CD4-positive, CD25-positive, alpha-beta regulatory T cell (primary cell): ENCODE results near the gene CD7. TPM values are rescaled to one million over a fixed set of nuclear protein-coding genes. Genes with fewer than 3 reads are reported as not detected.

Experiments
- ATAC-seq, 2 donors: fragments of 150-1000 bp; cut with Tn5 transposase; one replicate each; pipeline ENCODE4 v1.10.0; 2021; ENCODE audit warnings: low read depth in 2 of 2, moderate number of reproducible peaks in 2 of 2, moderate library complexity in 1 of 2
- DNase-seq, 3 donors: peaks; one replicate each; pipeline versions ENCODE4 v3.0.0 to v3.0.0-alpha.2; 2012 to 2022; ENCODE audit warnings: mixed read lengths in 1 of 3
- H3K27ac ChIP-seq: one replicate; pipeline ENCODE4 v1.7.0; 2013; ENCODE audit warnings: mild to moderate bottlenecking, low read length; ENCODE audit not compliant: insufficient read depth, poor library complexity, severe bottlenecking
- H3K27me3 ChIP-seq: one replicate; pipeline ENCODE4 v1.7.0; 2013; ENCODE audit warnings: low read length; ENCODE audit not compliant: control insufficient read depth, insufficient read depth
- H3K36me3 ChIP-seq: one replicate; pipeline ENCODE4 v1.7.0; 2013; ENCODE audit warnings: mild to moderate bottlenecking, low read length, moderate library complexity; ENCODE audit not compliant: control insufficient read depth, insufficient read depth
- H3K4me1 ChIP-seq: 2 replicates; pipeline ENCODE4 v1.7.0; 2013; ENCODE audit warnings: mild to moderate bottlenecking, low read length; ENCODE audit not compliant: insufficient read depth, control insufficient read depth, poor library complexity, severe bottlenecking
- H3K4me3 ChIP-seq: one replicate; pipeline ENCODE4 v1.7.0; 2013; ENCODE audit warnings: low read depth, mild to moderate bottlenecking, low read length, moderate library complexity
- H3K9me3 ChIP-seq, 2 experiments: 1 replicate in 1 of 2; 2 replicates in 1 of 2; pipeline ENCODE4 v1.7.0; 2013; ENCODE audit warnings: low read length in 2 of 2, mild to moderate bottlenecking in 1 of 2, moderate library complexity in 1 of 2; ENCODE audit not compliant: control insufficient read depth in 2 of 2
- H3K27ac Mint-ChIP-seq, 3 donors: one replicate each; pipeline ENCODE4 v1.8.0; 2020 to 2022; ENCODE audit warnings: mild to moderate bottlenecking in 3 of 3, mixed read lengths in 3 of 3, moderate library complexity in 2 of 3
- H3K27me3 Mint-ChIP-seq: one replicate; pipeline ENCODE4 v1.8.0; 2022; ENCODE audit warnings: mild to moderate bottlenecking, mixed read lengths
- H3K36me3 Mint-ChIP-seq: one replicate; pipeline ENCODE4 v1.8.0; 2020; ENCODE audit warnings: mixed read lengths
- H3K4me1 Mint-ChIP-seq, 4 donors: one replicate each; pipeline ENCODE4 v1.8.0; 2020 to 2022; ENCODE audit warnings: mixed read lengths in 4 of 4, mild to moderate bottlenecking in 1 of 4
- H3K4me3 Mint-ChIP-seq, 4 donors: one replicate each; pipeline ENCODE4 v1.8.0; 2020 to 2022; ENCODE audit warnings: mild to moderate bottlenecking in 4 of 4, mixed read lengths in 4 of 4, moderate library complexity in 3 of 4
- H3K9me3 Mint-ChIP-seq, 7 donors: one replicate each; pipeline ENCODE4 v1.8.0; 2020 to 2022; ENCODE audit warnings: mixed read lengths in 7 of 7, mild to moderate bottlenecking in 3 of 7, moderate library complexity in 2 of 7
- polyA plus RNA-seq, 4 donors: library from polyadenylated mRNA; unstranded; fragments of 300-500 nt; fragmentation: Illumina TruSeq; gene quantifications; one replicate each; pipeline ENCODE4 v1.2.3, GENCODE V29; 2021
- total RNA-seq: library from RNA; stranded (reverse); gene quantifications from one replicate; pipeline ENCODE4 v1.2.3, GENCODE V29; 2022

Gene CD7
- total and polyA plus RNA-seq, 5 donors from 2014 or later: 56.3 to 140 (median 75.4) TPM

GRCh38 chr17:82344175-82344907, 26.9 kb upstream of the CD7 start:
- H3K4me1 ChIP-seq: peaks cover 6% of the 10 kb centered on the region
- Mint-ChIP-seq H3K4me3 (no peak overlapping the region), H3K36me3 (no peaks in the 10 kb centered on the region), H3K27ac (no peak overlapping the region), H3K27me3 (peaks cover 16% of the 10 kb centered on the region), H3K4me1 (peaks cover 0 to 8% (median 5%) of the 10 kb centered on the region in 4 donors), H3K9me3 (no peaks in the 10 kb centered on the region)
- no peak overlapping the region for H3K4me3 ChIP-seq
- H3K27me3 ChIP-seq: no peaks in the 10 kb centered on the region
- no peaks in the 10 kb centered on the region for H3K9me3 ChIP-seq
- ATAC-seq (no peak), DNase-seq (no peak)
- H3K36me3 ChIP-seq: no peaks in the 10 kb centered on the region
- H3K27ac ChIP-seq: no peak overlapping the region

GRCh38 chr17:82343560-82343959, 26.2 kb upstream of the CD7 start:
- Mint-ChIP-seq H3K27me3 (peaks cover 13% of the 10 kb centered on the region), H3K36me3 (no peaks in the 10 kb centered on the region), H3K4me3 (no peak overlapping the region), H3K4me1 (peaks cover 0 to 14% (median 5%) of the 10 kb centered on the region in 4 donors), H3K9me3 (no peaks in the 10 kb centered on the region), H3K27ac (peak overlapping the region in 2 of 3 donors; percentile 35 to 62)
- Histone ChIP-seq H3K4me1 (peaks cover 6% of the 10 kb centered on the region), H3K36me3 (no peaks in the 10 kb centered on the region), H3K27ac (no peak overlapping the region), H3K27me3 (no peaks in the 10 kb centered on the region), H3K4me3 (no peak overlapping the region), H3K9me3 (no peaks in the 10 kb centered on the region)
- ATAC-seq: no peak
- DNase-seq: no peak

- Histone ChIP-seq H3K9me3 (no peaks in the 10 kb centered on the region), H3K4me1 (peaks cover 6% of the 10 kb centered on the region), H3K36me3 (no peaks in the 10 kb centered on the region), H3K4me3 (no peak overlapping the region), H3K27me3 (no peaks in the 10 kb centered on the region), H3K27ac (no peak overlapping the region)
- peaks cover 19% of the 10 kb centered on the region for H3K27me3 Mint-ChIP-seq
- no peaks in the 10 kb centered on the region for H3K36me3 Mint-ChIP-seq
- ATAC-seq (no peak), DNase-seq (no peak)
- no peak overlapping the region for H3K4me3 Mint-ChIP-seq
- H3K4me1 Mint-ChIP-seq: peaks cover 0 to 16% (median 5%) of the 10 kb centered on the region in 4 donors
- H3K9me3 Mint-ChIP-seq: no peaks in the 10 kb centered on the region
- no peak overlapping the region for H3K27ac Mint-ChIP-seq
Observed at GRCh38 chr17:82342361-82343079, 25.1 kb upstream of the CD7 start.

- Histone ChIP-seq H3K4me1 (peaks cover 5% of the 10 kb centered on the region), H3K27me3 (no peaks in the 10 kb centered on the region), H3K4me3 (no peak overlapping the region), H3K27ac (no peak overlapping the region), H3K9me3 (no peaks in the 10 kb centered on the region), H3K36me3 (no peaks in the 10 kb centered on the region)
- peaks cover 31% of the 10 kb centered on the region for H3K27me3 Mint-ChIP-seq
- DNase-seq (no peak), ATAC-seq (no peak)
- H3K4me3 Mint-ChIP-seq: peak overlapping the region in 1 of 4 donors; percentile 24
- H3K36me3 Mint-ChIP-seq: no peaks in the 10 kb centered on the region
- no peak overlapping the region for H3K27ac Mint-ChIP-seq
- peaks cover 0 to 17% (median 8%) of the 10 kb centered on the region in 4 donors for H3K4me1 Mint-ChIP-seq
- no peaks in the 10 kb centered on the region for H3K9me3 Mint-ChIP-seq
Observed at GRCh38 chr17:82339634-82340580, 22.5 kb upstream of the CD7 start.

GRCh38 chr17:82338858-82339633, 21.6 kb upstream of the CD7 start:
- H3K9me3 Mint-ChIP-seq: no peaks in the 10 kb centered on the region
- no peak overlapping the region for H3K27ac ChIP-seq
- no peaks in the 10 kb centered on the region for H3K36me3 ChIP-seq
- no peak overlapping the region for H3K4me3 ChIP-seq
- H3K36me3 Mint-ChIP-seq: no peaks in the 10 kb centered on the region
- peaks cover 38% of the 10 kb centered on the region for H3K27me3 Mint-ChIP-seq
- DNase-seq (no peak), ATAC-seq (no peak)
- peaks cover 0 to 25% (median 9%) of the 10 kb centered on the region in 4 donors for H3K4me1 Mint-ChIP-seq
- peaks cover 14% of the 10 kb centered on the region for H3K4me1 ChIP-seq
- H3K27me3 ChIP-seq: no peaks in the 10 kb centered on the region
- H3K9me3 ChIP-seq: no peaks in the 10 kb centered on the region
- peak overlapping the region in 1 of 4 donors; percentile 24 for H3K4me3 Mint-ChIP-seq
- H3K27ac Mint-ChIP-seq: no peak overlapping the region

GRCh38 chr17:82334622-82335394, 17.4 kb upstream of the CD7 start:
- no peak overlapping the region for H3K27ac ChIP-seq

More at GRCh38 chr17:82334622-82335394, 17.4 kb upstream of the CD7 start:
- ATAC-seq (no peak), DNase-seq (no peak)
- Mint-ChIP-seq H3K27ac (peak overlapping the region in 2 of 3 donors; percentile 5 to 70), H3K27me3 (peaks cover 47% of the 10 kb centered on the region), H3K36me3 (no peaks in the 10 kb centered on the region), H3K4me1 (peaks cover 0 to 34% (median 13%) of the 10 kb centered on the region in 4 donors), H3K4me3 (peak overlapping the region; percentile 68 to 96 (median 90)), H3K9me3 (no peaks in the 10 kb centered on the region)
- Histone ChIP-seq H3K36me3 (no peaks in the 10 kb centered on the region), H3K27me3 (no peaks in the 10 kb centered on the region), H3K4me1 (peaks cover 31% of the 10 kb centered on the region), H3K4me3 (peak overlapping the region; percentile 51), H3K9me3 (no peaks in the 10 kb centered on the region)
